ENCODE results near the gene CANT1.
"Not testable (repeated sequence)": the region's sequence is repeated elsewhere in the genome, so short reads cannot be mapped to it uniquely, and the experiment has no call there.

The CANT1 gene

DNA sequence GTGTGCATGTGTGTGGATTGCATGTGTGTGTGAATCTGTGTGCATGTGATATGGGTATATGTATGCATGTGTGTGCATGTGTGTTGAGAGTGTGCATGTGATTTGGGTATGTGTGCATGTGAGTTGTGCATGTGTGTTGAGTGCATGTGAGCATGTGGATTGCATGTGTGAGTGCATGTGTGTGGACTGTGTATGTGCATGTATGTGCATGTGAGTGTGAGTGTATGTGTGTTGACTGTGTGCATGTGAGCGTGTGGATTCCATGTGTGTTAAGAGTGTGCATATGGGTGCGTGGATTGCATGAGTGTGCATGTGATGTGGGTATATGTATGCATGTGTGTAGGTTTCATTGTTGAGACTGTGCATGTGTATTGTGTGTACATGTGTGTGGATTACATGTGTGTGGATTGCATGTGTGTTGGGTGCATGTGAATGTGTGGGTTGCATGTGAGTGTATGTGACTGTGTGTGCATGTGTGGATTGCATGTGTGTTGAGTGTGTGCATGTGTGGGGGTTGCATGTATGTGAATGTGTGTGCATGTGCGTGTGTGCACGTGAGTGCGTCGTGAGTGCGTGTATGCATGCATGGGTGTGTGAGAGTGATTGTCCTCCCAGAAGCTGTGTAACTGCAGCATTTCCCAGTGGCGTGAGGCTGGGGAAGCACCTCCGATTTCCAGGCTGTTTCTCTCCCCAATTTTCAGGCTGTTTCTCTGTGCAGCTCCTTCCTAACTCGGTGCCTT lies 33.8 kb upstream of the CANT1 start:
- DNase-seq = no peak

DNA sequence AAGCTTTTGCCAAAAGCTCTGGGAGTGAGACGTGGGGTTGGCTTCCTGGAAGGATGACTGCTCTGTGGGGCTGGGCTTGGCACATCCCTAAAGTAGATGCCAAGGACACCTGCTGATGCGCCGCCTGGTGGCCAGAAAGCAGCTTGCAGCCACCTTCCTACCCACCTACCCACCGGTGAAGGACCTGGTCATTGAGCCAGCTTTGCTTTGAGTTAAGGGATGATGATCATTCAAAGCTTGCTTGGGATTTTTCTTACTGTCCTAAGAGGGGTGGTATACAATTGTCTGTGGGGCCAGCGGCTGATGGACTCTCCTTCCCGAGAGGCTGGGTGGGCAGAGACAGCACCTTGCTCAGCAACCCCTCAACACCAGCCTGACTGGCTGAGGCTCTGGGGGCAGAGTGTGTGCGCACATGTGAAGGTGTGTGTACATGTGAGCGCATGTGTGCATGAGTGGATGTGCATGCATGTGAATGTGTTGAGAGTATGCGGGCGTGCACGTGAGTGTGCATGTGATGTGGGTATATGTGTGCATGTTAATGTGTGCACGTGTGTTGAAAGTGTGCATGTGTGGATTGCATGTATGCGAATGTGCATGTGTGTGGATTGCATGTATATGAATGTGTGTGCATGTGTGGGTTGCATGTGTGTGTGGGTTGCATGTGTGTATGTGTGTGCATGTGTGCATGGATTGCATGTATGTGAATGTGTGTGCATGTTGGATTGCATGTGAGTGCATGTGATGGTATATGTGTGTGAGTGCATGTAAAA lies 33.0 kb upstream of the CANT1 start:
- DNase-seq = peak; percentile 51

DNA sequence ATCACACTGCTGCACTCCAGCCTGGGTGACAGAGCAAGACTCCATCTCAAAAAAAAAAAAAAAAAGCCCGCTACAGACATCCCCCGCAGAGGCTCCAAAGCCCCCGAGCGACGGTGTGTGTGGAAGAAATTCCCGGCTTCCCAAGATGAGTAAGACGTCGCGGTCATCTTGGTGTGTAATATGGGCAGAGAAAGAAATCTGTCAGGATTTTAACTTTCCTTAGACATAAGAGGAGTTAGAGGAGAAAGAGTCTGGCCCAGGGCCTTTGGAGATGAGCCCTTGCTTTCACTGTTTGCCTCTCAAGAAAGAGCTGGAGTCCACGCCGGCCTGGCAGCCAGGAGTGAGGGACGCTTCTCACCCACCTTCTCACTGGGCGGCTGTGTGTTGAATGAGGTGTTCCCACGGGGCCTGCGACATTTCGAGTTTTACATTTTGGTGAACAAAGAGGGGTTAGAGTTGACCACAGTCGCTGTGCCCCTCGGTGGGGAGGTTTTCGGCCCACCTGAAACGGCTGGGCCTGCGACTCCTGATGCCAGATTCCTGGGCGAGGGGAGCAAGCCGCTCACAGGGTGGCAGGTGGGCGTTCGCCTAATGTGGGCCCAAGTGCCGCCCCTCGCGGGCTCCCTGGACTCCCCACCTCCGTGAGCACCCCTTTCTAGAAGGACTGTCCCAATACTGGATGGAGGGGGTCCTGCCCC lies 32.3 kb upstream of the CANT1 start:
- DNase-seq = no peak

DNA sequence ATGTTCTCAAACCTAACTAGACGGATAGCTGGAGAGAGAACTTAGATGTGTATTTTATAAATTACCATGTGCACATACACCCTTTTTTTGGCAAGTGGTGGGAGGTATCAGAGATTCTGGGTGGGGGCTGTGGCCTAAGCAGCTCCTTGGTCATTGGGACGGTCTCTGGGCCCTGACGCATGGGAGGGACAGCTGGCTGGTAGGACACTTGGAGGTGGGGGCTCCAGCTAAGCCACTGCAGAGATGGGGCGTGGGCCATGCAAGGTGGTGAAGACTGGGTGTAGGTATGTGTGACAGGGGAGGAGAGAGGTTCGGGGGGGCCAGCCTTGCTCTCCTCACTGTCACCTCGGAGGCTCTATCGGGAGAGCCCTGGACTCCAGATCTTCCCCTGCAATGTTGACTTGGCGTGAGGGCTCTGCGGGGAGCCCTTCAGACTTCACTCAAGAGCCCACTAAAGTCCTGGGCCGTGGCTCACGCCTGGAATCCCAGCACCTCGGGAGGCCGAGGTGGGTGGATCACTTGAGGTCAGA lies 31.5 kb upstream of the CANT1 start:
- no peak for DNase-seq

DNA sequence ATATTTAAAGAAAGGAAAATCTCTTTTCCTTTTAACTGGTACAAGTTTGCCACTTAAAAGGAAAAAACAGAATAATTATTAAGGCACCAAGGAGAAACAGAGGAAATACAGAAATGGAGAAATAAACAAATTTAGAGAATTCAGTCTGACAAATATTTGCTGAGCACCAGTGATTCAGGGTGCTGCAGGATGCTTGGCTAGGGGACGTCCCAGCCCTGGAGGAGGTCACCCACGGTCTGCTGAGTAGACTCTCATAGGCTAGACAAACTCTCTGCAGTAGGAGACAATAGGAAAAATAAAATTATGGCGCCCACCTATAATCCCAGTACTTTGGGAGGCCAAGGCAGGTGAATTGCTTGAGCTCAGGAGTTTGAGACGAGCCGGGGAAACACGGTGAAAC lies 30.3 kb upstream of the CANT1 start:
- no peak for DNase-seq

DNA sequence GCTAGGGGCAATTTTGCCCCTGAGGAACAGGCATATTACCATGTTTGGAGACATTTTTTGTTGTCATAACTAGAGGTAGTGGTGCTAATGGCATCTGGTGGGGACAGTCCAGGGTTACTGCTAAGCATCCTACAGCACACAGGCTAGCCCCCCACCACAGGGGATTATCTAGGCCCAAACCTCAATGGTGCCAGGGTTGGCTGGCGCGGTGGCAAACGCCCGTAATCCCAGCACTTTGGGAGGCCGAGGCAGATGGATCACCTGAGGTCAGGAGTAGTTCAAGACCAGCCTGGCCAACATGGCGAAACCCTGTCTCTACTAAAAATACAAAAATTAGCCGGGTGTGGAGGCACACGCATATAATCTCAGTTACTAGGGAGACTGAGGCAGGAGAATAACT lies 29.6 kb upstream of the CANT1 start:
- no peak for DNase-seq

DNA sequence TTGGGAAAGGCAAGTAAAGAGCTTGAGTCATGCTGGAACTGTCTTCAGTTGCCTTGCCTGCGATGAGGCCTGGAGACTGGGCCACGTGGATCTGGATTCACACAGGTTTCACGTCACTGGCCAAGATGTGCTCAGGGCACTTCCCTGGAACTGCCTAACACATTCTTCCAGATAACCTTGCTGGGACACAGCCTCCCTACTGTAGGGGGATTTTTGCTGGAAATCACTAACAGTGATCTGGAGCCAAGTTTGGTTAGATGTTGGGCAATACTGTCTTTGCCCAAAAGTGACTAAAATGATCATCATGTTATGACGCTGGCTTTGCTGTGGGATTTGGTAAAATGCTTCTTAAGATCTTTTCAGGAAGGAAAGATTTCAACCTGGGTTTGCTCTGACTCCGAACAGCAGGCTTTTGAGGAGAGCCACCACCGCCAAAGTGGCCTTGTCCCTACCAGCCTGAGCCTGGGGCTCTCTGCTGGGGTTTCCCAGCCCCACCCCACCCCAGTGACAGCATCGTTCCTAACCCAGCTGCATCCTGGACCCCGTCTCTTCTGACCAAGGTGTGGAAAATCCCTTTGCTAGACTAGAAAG lies 29.1 kb upstream of the CANT1 start:
- no peak for DNase-seq

DNA sequence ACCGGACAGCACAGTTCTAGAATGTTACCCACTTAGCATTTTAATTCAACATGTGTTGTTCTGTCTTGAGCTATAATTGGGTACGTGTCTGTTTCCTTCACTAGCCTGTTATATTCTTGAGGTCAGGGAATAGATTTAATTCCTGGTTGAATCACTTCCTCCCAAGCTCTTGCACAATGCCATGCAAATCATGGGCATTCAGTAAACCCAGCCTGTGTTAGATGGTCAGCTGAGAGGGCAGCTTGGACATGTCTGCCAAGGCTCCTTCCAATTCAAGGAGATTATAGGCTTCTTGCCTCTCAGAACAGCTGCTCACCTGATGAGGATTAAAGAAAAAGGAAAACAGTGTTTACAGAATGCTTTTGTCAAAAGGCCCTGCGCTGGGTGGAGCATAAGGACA lies 27.0 kb upstream of the CANT1 start:
- no peak for DNase-seq

DNA sequence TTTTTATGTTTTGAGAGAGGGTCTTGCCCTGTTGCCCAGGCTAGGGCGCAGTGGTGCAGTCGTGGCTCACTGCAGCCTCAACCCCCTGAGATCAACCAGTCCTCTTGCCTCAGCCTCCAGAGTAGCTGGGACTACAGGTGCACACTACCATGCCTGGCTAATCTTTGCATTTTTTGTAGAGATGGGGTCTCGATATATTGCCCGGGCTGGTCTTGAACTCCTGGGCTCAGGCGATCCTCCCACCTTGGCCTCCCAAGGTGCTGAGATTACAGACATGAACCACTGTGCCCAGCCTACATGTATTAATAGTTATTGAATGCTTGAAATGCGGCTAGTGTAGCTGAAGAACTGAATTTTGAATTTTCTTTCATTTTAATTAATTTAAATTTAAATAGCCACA lies 26.6 kb upstream of the CANT1 start:
- no peak for DNase-seq

DNA sequence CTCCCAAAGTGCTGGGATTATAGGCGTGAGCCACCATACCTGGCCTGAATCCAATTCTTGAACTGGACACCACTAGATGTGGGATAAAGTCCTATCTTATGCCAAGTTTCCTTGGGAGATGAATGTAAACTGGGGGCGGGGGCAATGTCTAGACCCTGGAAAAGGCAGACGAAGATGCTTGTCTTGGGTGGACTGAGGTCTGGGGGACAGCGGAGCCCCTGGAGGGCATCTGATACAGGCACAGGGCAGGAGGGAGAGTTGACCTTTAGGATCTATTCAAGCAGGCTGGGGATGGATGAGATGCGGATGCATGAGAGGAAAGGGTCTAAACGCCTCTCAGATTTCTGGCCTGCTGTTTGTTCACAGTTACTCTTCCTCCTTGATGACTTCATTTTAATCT lies 26.1 kb upstream of the CANT1 start:
- no peak for DNase-seq

DNA sequence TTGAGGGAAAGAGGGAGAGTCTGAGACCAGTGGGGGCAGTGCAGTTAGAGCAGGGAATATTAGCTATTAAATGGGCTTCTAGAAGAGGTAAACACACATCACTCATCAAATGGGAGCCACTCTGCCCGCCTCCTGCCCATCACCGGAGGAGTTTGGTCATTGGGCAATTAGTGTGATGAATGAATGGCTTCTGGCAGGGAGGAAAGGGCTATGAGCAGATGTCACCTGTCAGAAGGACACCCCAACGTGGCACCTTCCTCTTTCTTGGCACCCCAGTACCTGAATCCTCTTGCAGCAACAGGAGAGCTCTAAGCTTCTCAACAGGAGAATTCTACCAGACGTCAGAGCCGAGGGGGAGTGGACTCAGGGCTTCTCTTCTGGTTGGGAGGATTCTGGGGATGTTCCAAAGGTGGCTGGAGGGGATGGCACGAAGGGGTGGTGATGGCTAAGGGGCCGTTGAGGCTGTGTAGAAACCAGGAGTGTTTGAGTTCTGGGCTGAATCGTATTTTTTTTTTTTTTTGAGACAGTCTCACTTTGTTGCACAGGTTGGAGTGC lies 25.4 kb upstream of the CANT1 start:
- DNase-seq = no peak

DNA sequence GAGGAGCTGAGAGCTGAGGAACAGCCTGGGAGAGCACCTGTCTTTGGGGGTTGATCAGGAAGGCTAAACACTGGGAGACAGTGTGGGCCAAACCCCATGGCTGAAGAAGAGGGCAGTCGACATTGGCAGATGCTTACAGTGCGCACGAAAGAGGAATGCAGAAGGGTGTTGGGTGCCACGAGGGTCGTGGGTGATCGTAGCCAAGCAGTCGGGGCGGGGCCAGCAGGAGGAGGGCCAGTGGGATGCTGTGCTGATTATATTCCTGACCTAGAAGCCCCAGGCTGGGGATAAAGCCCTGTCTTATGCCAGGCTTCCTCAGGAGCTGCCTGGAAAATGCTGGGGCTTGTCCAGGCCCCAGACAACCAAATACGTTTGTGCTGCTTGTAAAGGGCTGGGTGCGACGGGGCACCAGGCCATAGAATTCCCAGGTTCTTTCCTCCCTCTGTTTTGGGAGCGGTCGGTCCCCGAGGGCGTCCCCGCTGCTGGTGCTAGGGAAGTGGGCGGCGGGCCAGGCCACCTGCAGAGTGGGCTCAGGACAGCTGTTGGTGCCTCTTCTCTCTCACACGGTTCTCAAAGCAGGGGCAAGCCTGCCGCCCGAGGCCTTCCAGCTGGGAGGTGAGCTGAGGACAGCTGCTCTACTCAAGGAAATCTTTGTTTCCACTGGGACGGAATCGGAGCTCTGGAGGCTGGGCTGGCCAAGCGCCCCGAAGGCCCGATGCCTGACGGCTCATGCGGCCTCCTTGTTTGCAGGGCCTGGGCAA lies 24.4 kb upstream of the CANT1 start:
- DNase-seq = no peak

DNA sequence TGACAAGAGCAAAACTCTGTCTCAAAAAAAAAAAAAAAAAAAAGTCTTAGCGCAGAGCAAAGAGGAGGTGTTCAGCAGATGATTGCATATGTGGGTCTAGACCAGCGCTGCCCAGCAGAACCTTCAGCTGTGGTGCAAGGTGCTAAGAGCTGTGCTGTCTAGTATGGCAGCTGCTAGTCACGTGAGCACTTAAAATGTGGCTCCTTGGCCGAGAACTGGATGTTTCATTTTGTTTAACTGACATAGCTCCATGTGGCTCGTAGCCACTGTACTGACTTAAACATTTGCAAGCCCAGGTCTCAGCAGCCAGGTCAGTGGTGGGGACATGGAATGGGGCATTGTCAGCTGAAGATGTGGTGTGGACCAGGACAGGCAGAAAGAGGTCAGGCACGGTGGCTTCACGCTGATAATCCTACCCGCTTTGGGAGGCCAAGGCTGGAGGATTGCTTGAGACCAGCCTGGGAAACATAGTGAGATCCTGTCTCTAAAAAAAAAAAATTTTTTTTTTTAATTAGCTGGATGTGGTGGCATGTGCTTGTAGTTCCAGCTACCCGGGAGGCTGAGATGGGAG lies 23.6 kb upstream of the CANT1 start:
- no peak for DNase-seq

DNA sequence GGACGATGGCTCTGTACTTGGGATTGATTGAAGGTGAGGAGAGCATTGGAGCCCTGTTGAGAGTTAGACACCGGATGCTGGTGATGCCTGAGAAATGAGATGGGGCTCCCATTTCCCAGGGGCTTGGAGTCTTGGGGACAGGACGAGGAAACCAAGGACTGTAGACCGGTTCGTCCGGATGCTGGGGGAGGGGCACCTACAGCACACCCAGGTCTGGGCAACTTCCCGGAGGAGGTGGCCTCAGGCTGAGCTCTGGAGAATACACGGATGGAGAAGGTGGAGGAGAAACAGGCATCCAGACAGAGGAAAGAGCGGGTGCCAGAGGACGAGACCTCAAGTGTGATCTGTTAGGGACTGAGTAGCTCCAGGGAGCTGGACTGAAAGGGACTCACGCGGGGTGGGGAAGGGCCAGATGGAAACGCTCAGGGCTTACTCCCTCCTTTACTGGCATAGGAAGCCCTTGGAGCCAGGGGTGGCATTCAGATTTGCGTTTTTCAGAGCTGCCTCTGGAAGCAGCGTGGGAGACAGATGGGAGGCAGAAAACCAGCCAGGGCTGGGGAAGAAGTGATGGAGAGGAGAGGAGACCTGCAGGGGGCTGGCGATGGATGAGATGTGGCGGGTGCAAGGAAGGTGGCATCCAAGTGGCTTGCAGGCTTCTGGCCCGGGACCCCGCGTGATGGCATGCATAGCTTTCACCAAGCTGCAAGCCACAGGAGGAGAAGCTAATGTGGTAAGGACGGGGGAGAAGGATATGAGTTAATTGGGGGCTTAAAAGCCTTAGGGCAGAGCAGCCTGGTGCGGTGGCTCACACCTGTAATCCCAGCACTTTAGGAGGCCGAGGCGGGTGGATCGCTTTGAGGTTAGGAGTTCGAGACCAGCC lies 22.7 kb upstream of the CANT1 start:
- no peak for DNase-seq

DNA sequence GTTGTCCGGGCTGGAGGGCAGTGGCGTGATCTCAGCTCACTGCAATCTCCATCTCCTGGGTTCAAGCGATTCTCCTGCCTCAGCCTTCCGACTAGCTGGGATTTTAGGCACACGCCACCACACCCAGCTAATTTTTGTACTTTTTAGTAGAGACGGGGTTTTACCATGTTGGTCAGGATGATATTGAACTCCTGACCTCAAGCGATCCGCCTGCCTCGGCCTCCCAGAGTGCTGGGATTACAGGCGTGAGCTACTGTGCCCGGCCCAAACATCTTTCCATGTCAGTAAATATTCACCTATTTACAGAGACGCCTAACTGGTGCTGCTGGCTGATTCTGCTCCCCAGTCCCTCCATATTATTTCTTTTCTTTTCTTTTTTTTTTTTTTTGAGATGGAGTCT lies 21.1 kb upstream of the CANT1 start:
- DNase-seq = not testable (repeated sequence)

DNA sequence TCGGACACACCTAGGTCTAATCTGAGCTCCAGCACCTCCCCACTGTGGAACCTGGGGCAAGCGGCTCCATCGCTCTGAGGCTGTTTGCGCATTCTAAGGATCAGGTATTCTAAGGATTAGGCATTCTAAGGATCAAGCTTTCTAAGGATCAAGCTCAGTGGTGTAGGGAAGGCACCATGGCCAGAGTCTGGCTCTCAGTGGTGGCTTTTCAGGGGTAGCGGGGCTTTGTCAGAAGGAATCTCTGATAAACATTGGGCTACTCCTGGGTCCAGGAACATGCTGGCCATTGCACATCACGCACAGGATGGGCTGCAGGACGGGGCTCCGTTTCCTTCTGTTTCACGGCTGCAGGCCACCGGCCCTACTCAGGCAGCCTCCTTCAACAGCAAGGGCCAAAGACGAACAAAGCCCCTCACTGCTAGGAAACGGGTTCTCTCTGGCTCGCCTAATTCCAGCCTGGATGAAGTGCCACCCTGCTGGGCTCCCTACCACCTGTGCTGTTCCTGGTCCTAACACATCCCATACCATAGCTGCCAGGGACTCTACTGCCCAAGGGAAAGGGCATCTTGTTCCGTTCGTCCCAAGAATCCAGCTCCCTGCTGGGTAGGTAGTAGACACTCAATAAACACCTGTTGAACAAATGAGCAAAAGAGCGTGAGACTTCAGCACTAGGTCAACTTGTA lies 19.9 kb upstream of the CANT1 start:
- DNase-seq = no peak

DNA sequence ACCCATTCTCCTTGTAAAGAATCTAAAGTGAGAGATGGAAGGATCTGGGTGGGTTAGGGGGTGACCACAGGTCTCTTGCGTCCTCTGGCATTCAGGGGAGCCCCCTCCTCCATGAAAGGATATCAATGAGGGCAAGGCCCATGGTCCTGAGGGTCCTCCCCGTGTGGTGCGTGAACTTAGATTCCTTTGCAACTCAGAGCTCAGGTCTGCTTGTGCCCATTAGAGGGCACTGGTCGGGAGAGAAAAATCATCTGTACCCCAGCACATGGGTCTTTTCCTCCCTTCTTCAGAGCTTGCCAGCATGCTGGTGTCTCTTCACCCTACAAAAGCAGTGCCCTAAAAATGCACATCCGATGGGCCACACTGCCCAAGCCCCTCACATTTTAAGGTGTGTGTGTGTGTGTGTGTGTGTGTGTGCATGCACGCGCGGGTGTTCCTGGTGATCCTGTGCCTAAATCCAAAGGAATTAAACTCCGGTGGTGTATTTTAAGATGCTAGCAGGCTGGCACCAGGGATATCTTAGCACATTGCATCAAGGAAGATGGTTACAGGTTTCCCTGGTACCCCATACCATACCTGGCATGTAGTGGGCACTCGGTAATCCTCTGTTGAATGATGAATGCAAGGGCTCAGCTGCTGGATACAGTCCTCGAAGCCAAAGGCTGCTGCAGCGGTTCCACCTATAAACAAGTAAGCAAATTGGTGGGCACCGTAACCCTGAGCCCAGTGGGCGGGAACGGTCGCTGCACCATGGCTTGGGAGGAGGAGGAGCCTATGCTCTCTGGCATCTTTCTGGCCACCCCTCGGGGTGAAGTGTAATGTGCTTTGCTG lies 19.1 kb upstream of the CANT1 start:
- no peak for DNase-seq

DNA sequence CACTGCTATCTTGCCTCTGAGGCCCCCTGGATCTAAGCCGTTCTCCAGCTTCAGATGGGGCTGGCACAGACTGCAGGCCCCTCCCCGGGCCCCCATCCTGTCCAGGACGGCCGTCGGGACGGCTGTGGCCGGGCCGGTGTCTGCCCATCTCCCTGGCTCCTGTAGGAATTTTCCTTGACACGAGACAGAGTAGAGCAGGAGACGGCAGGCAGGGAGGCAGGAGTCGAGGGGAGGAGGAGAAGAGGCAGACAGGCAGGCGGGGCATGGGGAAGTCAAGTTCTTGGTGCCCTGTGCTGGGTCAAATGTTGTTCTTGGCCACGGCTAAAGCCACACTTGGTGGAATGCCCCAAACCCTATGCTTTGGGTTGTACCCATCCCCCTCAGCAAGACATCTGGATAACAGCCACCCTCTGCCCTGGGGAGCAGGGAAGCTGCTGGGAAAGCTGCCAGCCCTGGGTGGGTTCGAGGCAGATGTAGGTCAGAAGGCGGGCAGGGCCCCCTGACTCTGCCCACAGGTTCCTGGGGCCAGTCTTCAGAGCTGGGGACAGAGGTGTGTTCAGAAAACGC lies 18.4 kb upstream of the CANT1 start:
- DNase-seq = no peak

Data from CD4-positive, alpha-beta T cell treated with Interferon gamma for 1 hour (primary cell).